ENCODE measurements around the gene CFAP68.

DNA sequence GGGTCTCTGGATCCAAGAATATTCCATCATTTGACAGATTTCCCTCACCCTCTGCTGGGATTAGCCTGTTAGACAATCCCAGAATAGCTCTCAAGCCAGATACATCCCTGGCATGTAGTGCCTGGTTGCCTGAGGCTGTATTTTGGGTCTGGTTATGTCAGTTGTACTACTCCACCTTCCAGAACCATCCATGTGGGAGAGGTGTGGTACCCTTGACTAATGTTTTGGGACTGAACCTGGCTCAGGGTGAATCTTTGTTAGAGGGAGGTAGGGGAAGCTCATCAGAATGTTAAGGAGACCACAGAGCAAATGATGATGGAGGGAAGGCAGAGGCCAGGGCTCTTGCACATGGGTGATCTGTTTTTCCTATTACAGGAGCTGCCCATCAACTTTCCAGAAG, 44.6 kb downstream of the CFAP68 start:
- TF ChIP-seq, protein P1, sequence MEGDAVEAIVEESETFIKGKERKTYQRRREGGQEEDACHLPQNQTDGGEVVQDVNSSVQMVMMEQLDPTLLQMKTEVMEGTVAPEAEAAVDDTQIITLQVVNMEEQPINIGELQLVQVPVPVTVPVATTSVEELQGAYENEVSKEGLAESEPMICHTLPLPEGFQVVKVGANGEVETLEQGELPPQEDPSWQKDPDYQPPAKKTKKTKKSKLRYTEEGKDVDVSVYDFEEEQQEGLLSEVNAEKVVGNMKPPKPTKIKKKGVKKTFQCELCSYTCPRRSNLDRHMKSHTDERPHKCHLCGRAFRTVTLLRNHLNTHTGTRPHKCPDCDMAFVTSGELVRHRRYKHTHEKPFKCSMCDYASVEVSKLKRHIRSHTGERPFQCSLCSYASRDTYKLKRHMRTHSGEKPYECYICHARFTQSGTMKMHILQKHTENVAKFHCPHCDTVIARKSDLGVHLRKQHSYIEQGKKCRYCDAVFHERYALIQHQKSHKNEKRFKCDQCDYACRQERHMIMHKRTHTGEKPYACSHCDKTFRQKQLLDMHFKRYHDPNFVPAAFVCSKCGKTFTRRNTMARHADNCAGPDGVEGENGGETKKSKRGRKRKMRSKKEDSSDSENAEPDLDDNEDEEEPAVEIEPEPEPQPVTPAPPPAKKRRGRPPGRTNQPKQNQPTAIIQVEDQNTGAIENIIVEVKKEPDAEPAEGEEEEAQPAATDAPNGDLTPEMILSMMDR (IDR thresholded peaks at IDR 0.05), result no peak
- no peak for TF ChIP-seq POLR2A (IDR thresholded peaks at IDR 0.05)
